Stimulated activated CD4-positive, alpha-beta T cell treated with anti-CD3 and anti-CD28 coated beads, TNF-alpha, amount 100 ng/mL, for 48 hours (primary cell): Measurements from ENCODE around the gene CYB5A.

Experiments
- DNase-seq, 3 donors: peaks; one replicate each; pipeline ENCODE4 v3.0.0-alpha.2; 2020; ENCODE audit warnings: low read depth in 3 of 3

CYB5A gene

DNA sequence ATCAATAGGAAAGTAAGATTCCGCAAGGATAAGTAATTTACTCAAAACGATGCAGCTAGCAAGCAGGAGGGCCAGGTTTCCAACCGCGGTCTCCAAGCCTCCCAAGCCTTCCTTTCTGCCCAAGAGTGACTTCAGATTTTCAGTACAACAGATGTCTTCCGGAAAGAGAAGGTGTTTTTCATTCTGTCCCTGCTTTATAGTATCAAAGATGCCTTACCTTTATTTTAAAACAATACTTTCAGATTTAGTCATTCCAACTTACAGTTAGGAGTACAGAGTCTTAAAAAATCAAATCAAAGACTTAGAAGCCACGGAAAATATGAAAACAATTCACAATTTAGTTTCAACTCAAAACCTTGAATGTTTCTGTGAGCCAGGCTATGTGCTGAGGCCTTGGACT lies 43.6 kb downstream of the CYB5A start:
- DNase-seq: no peak

- DNase-seq: no peak
Measured at GRCh38 chr18:74244554-74244953, 47.2 kb downstream of the CYB5A start.

- no peak for DNase-seq
Measured at GRCh38 chr18:74243127-74243526, 48.6 kb downstream of the CYB5A start.

- DNase-seq: no peak
Measured at GRCh38 chr18:74242438-74243096, 49.2 kb downstream of the CYB5A start.

- DNase-seq: no peak
Measured at GRCh38 chr18:74241970-74242369, 49.8 kb downstream of the CYB5A start.

DNA sequence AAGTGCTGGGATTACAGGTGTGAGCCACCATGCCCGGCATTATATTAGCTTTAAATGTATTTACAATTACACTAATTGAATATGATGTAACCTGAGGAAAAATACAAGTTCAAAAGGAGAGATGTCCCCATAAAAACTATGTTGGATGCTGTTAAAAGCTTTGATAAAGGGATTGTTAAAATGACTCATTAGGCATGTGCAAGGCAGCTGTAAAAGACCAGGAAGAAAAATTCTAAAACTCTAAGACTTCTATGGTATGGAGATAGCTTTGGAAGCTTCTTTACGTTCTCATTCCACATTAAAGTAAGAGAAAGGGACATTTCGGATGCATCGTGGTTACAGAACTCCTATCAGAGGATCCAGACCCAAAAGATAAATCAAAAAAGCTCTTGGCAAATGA lies 50.3 kb downstream of the CYB5A start:
- DNase-seq: no peak

GRCh38 chr18:74239567-74239966 lies 52.2 kb downstream of the CYB5A start:
- no peak for DNase-seq

GRCh38 chr18:74234326-74235171 lies 57.2 kb downstream of the CYB5A start:
- DNase-seq: no peak

DNA sequence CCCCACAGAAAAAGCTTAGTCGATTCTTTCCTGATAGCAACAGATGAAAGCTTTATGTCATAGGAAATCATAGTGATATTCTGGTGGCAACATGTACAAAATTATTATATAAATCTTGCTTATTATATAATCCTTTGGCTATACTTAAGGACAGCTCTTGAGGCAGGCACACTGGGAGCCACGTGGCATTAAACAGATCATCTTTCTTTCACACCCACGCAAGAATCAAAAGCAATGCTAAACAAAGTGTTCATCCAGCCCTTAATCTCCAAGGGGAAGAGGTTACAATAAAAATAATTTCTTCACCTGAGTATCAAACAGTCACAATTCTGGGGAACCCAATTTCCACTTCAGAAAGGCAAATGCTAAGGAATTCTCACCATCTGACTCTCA lies 57.8 kb downstream of the CYB5A start:
- no peak for DNase-seq

GRCh38 chr18:74230922-74231714 lies 60.6 kb downstream of the CYB5A start:
- DNase-seq: no peak

- no peak for DNase-seq
Measured at GRCh38 chr18:74229891-74230290, 61.9 kb downstream of the CYB5A start.

GRCh38 chr18:74229005-74229404 lies 62.8 kb downstream of the CYB5A start:
- DNase-seq: no peak

GRCh38 chr18:74228312-74228711 lies 63.5 kb downstream of the CYB5A start:
- DNase-seq: no peak

DNA sequence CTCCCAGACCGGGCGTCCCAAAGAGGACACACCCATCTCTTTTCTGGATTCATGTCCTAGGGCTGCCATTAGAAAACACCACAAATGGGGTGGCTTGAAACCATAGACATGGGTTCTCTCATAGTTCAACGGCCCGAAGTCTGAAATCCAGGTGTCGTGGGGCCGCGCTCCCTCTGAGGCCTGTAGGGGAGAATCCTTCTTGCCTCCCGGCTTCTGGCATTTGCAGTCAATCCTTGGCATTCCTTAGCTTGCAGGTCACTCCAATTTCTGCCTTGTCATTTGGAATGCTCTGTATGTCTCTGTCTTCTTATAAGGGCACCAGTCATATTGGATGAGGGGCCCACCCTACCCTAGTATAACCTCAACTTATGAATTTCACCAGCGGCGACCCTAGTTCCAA lies 65.1 kb downstream of the CYB5A start:
- no peak for DNase-seq

DNA sequence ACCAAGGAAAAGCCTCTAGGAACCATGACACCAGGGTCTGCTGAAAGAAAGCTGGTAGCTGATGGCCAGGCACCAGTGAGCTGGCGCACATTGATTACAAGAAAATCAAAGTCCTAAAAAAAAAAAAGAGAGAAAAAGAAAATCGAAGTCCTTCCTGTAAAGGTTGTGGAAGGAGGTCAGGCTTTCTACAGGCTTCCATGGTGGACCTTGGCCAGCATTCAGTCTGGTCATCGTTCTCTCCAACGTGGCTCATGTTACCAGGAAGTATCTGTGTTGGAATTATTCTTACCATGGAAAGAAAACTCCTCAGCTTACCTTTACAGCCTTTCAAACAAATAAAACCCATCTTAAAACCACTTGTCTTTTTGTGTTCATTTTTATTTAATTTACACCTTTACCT lies 65.6 kb downstream of the CYB5A start:
- DNase-seq: no peak

GRCh38 chr18:74225193-74225840 lies 66.4 kb downstream of the CYB5A start:
- DNase-seq: no peak

- no peak for DNase-seq
Measured at GRCh38 chr18:74222710-74223494, 68.9 kb downstream of the CYB5A start.

DNA sequence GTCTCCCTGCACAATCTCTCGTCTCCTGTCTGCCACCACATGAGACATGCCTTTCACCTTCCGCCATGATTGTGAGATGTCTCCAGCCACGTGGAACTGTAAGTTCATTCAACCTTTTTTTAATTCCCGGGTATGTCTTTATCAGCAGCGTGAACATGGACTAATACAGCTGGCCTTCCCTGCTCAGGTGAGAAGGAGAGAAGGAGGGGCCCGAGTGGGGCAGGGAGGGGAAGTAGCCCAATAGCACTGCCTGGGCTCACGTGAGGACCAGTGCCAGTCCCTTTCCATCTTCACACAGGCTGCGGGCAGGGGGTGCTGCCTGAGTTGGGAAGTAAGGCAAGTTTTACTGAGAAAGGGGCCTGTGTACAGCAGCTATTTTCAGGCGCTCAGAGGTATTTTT lies 70.7 kb downstream of the CYB5A start:
- DNase-seq: no peak

- DNase-seq: no peak
Measured at GRCh38 chr18:74219056-74219455, 72.7 kb downstream of the CYB5A start.

DNA sequence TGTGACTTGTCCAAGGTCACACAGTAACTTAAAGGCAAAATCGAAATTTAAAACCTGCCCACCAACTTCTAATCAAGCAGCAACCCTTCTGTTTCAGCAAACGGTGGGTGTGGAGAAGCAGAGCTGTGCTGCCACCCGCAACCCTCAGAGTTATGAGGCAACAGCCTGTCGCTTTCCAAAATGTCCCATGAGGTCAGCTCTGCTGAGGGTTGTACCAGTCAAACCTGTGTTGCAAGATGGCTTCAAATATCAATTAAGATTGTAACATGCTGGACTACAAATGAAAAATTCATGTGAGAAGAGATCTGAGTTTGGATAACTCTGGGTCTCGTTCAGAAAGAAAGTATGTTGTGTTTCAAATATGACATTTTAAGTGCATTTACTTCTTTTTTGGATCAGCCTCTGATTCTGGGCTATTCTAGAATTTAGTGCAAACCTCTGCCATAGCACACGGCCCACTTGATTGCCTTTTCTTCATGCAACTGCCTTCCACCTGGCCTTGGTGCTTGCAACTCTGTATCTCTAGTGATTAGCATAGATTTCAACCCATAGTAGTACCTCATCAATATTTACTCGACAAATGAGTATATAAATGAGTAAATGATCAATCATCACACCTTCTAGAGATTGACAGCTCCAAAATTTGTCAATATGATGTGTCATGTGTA lies 74.2 kb downstream of the CYB5A start:
- no peak for DNase-seq

- no peak for DNase-seq
Measured at GRCh38 chr18:74216661-74217110, 75.1 kb downstream of the CYB5A start.
